Body of pancreas (tissue), 4 donors: ENCODE results near the gene LGI1.

Experiments
- POLR2A ChIP-seq, 3 donors: fragments of 450-650 bp; IDR thresholded peaks; one replicate each; pipeline ENCODE4 v1.6.1; 2016; ENCODE audit warnings: antibody characterized with exemption in 3 of 3, mild to moderate bottlenecking in 2 of 3
- TF ChIP-seq, protein P1 (sequence below), 7 experiments: fragments of 450-650 bp in 4 of 7; fragments of 200-600 bp in 3 of 7; sonication (generic) in 3 of 7; IDR thresholded peaks; one replicate each; pipeline ENCODE4 v1.5.1; 2016 to 2019; ENCODE audit warnings: antibody characterized with exemption in 7 of 7

DNA sequence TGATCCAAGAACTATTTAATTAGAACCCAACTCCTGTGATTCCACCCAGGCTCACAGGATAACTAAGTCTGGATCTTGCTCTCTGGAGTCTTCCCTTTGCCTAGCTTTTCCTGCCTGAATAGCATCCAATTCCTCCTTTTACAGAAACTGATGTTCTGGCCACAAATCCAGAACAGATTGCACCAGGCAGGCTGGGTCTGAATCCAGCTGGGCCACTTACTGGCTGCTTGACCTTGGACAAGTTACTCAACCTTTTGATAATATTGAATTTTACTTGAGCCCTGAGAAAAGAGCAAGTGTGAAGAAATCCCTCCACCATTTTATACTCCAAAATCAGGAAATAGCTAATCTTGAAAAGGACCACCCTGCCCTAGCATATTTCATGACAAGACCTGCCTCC lies 80.5 kb downstream of the LGI1 start:
- no peak for TF ChIP-seq POLR2A (IDR thresholded peaks at IDR 0.05)
- TF ChIP-seq, protein P1, sequence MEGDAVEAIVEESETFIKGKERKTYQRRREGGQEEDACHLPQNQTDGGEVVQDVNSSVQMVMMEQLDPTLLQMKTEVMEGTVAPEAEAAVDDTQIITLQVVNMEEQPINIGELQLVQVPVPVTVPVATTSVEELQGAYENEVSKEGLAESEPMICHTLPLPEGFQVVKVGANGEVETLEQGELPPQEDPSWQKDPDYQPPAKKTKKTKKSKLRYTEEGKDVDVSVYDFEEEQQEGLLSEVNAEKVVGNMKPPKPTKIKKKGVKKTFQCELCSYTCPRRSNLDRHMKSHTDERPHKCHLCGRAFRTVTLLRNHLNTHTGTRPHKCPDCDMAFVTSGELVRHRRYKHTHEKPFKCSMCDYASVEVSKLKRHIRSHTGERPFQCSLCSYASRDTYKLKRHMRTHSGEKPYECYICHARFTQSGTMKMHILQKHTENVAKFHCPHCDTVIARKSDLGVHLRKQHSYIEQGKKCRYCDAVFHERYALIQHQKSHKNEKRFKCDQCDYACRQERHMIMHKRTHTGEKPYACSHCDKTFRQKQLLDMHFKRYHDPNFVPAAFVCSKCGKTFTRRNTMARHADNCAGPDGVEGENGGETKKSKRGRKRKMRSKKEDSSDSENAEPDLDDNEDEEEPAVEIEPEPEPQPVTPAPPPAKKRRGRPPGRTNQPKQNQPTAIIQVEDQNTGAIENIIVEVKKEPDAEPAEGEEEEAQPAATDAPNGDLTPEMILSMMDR (IDR thresholded peaks at IDR 0.05) = no peak
